ENCODE data around the gene IL17RD.

IL17RD gene

GRCh38 chr3:57130571-57131209 is 34.5 kb downstream of the IL17RD start:
- FAIRE-seq: no peak

- FAIRE-seq: no peak
Measured at GRCh38 chr3:57128826-57129667, 36.1 kb downstream of the IL17RD start.

GRCh38 chr3:57127891-57128518 is 37.1 kb downstream of the IL17RD start:
- no peak for FAIRE-seq

GRCh38 chr3:57126244-57126643 is 38.9 kb downstream of the IL17RD start:
- FAIRE-seq: no peak

- no peak for FAIRE-seq
Measured at GRCh38 chr3:57120451-57121174, 44.5 kb downstream of the IL17RD start.

- FAIRE-seq: no peak
Measured at GRCh38 chr3:57120040-57120439, 45.1 kb downstream of the IL17RD start.

- no peak for FAIRE-seq
Measured at GRCh38 chr3:57118254-57118653, 46.9 kb downstream of the IL17RD start.

GRCh38 chr3:57116501-57116900 is 48.7 kb downstream of the IL17RD start:
- no peak for FAIRE-seq

GRCh38 chr3:57112206-57112605 is 52.9 kb downstream of the IL17RD start:
- no peak for FAIRE-seq

- FAIRE-seq: no peak
Measured at GRCh38 chr3:57110798-57111197, 54.4 kb downstream of the IL17RD start.

- FAIRE-seq: no peak
Measured at GRCh38 chr3:57110214-57110613, 54.9 kb downstream of the IL17RD start.

- no peak for FAIRE-seq
Measured at GRCh38 chr3:57109437-57110199, 55.5 kb downstream of the IL17RD start.

- FAIRE-seq: no peak
Measured at GRCh38 chr3:57108684-57109083, 56.5 kb downstream of the IL17RD start.

GRCh38 chr3:57105585-57105984 is 59.6 kb downstream of the IL17RD start:
- FAIRE-seq: no peak

- no peak for FAIRE-seq
Measured at GRCh38 chr3:57100046-57100695, 65.0 kb downstream of the IL17RD start.

- no peak for FAIRE-seq
Measured at GRCh38 chr3:57098418-57099310, 66.5 kb downstream of the IL17RD start.

- FAIRE-seq: no peak
Measured at GRCh38 chr3:57097536-57097935, 67.6 kb downstream of the IL17RD start.

- no peak for FAIRE-seq
Measured at GRCh38 chr3:57095363-57095762, 69.8 kb downstream of the IL17RD start.

GRCh38 chr3:57094575-57094974 is 70.6 kb downstream of the IL17RD start:
- FAIRE-seq: no peak

- FAIRE-seq: no peak
Measured at GRCh38 chr3:57093971-57094535, 71.1 kb downstream of the IL17RD start.
